ENCODE data around the gene PRSS3.
"Not testable (repeated sequence)": the region's sequence is repeated elsewhere in the genome, so short reads cannot be mapped to it uniquely, and the experiment has no call there.

PRSS3 gene

DNA sequence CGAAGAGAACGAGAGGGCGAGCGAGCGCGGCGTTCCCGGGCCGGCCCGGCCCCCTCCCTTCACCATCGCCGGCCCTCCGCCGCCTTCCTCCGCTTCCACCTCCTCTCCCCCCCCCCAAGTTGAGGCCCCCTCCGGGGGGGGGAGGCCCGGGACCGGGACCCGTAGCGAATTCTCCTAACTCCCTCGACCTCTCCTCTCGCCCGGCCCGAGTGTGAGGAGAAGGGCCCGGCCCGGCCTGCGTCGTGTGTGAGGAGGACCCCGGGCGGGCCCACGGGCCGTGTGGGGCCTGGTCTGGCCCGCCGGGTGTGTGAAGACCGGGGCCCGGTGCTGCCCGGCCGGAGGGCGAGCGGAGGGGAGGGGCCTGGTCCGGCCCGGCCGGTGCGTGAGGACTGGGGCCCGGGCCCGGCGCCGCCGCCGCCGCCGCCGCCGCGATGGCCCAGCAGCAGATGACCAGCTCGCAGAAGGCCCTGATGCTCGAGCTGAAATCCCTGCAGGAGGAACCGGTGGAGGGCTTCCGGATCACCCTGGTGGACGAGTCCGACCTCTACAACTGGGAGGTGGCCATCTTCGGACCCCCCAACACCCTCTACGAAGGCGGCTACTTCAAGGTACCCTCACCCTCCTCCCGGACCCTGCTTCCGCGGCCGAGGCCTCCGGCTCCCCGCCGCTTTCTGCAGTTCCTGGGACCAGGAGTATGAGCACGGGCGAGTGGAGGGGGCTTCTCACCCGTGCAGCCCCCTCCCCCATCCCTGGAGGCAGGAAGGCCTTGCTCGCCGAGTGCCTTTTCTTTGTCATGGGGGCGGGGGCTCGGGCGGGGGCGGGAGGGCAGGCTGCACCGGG, 22.2 kb downstream of the PRSS3 start:
- peak; percentile 83 for DNase-seq (ENCODE audit: low spot score)

DNA sequence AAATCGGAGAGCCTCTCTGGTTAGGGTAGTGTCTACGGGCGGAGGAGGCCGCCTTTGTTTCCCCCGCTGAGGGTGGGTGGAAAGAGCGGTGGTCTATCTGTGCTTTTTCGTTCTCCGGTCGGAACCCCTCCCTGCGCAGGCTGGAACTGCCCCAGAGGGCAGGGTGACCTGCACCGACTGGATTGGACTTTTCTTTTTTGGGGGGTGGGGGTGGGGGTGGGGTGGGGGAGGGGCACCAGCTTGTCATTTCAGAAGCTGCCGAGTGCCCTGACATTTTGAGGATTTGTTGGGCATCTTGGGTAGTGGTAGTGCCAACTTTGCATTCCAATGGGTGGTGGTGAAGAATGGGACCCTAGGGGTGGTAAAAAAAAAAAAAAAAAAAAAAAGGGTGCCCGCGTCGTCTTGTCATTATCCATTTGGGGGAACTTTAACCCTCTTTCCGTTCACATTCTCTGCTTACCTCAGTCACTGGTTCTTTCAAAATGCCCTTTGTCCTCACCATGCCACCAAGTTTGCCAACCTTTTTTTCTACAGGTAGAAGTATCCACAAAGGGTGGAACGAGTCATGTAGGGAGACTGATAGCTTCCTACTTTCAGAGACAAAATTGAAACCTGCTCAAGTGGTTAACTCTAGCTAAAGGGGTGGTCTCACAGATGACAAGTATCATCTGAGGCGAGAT, 22.9 kb downstream of the PRSS3 start:
- DNase-seq (ENCODE audit: low spot score): no peak

- no peak for DNase-seq (ENCODE audit: low spot score)
These were observed 23.6 kb downstream of the PRSS3 start for GRCh38 chr9:33818847-33819500.

DNA sequence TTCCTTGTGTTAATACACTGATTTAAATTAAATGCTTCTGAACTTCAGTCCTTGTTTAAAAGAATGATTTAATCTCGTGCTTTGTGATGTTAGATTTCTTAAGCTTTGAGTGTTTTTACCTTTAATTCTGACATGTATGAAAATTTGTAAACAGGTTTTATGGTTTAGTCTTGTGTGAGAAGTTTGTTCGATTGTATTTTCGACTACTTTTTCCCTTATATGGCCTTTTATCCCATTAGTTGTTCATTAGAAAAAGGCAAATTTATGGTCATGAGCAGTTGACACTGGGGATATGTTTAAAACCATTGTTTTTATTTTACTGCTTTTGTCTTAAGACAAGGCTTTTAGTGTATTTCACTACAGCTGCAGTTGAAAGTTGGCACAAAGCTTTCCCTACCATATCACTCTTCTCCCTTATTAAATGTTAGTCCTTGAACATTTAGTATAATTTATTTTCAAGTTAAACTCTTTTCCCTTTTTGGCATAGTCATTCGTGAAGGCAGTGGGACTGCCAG, 24.9 kb downstream of the PRSS3 start:
- no peak for DNase-seq (ENCODE audit: low spot score)

GRCh38 chr9:33823801-33824200, 28.4 kb downstream of the PRSS3 start:
- no peak for DNase-seq (ENCODE audit: low spot score)

- not testable (repeated sequence) for DNase-seq (ENCODE audit: low spot score)
These were observed 31.9 kb downstream of the PRSS3 start for GRCh38 chr9:33827285-33827684.

- DNase-seq (ENCODE audit: low spot score): not testable (repeated sequence)
These were observed 34.4 kb downstream of the PRSS3 start for GRCh38 chr9:33829641-33830230.

- DNase-seq (ENCODE audit: low spot score): no peak
These were observed 40.4 kb downstream of the PRSS3 start for GRCh38 chr9:33835625-33836260.

GRCh38 chr9:33836261-33836660, 40.9 kb downstream of the PRSS3 start:
- DNase-seq (ENCODE audit: low spot score): not testable (repeated sequence)

DNA sequence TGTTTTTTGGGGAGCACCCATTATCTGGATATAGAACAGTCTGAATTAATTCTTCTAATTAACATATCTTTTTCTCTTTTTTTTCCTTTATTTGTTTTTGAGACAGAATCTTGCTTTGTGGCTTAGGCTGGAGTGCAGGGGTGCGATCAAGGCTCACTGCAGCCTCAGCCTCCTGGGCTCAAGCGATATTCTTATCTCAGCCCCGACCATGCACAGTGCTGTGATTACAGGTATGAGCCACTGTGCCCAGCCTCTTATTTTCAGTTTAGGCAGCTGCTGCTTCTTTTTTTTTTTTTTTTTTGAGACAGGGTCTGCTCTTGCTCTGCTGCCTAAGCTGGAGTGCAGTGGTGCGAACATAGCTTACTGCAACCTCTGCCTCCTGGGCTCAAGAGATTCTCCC, 41.8 kb downstream of the PRSS3 start:
- DNase-seq (ENCODE audit: low spot score): no peak

DNA sequence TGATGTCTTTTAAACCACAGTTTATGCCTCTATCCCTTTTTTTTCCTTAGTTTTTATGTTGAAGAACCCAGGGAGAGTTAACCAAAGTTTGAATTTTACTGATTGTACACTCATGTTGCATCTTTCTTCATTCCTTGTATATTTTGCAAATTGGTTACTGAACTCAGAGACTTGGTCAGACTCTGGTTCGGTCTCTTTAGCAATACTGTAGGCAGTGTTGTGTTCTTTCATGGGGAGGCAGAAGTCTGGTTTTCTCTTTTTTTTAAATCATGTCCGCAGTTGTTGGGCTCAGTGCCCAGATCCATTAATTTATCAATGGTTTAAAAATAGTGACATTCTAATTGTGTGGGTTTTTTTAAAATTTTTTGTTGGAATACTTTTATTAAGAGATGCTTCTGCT, 45.0 kb downstream of the PRSS3 start:
- no peak for DNase-seq (ENCODE audit: low spot score)

GRCh38 chr9:33843312-33843961, 48.1 kb downstream of the PRSS3 start:
- no peak for DNase-seq (ENCODE audit: low spot score)

DNA sequence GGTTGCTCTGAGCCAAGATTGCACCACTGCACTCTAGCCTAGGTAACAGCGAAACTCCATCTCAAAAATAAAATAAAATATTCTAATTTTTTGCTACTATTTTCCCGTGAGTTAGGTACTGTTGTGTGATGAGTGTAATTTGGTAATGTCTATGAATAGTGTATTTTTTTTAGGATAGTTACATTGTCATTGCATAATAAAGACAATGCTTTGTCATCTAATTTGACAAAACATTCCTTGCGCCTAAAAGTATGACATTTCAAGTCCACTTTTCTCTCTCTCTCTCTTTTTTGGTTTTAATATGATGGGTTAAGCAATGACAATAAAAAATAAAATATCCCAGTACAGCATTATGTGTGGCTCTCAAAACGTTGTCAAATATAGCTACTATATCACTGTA, 50.9 kb downstream of the PRSS3 start:
- DNase-seq (ENCODE audit: low spot score): no peak

DNA sequence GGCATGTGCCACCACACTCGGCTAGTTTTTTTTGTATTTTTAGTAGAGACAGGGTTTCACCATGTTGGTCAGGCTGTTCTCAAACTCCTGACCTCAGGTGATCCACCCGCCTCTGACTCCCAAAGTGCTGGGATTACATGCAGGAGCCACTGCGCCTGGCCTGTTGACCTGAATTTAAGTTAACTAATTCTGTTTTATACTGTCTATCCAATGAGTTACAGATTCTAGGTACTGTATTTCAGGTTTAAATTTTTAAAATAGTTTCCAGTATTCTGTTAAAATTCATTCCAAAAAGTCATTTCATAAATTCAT, 52.5 kb downstream of the PRSS3 start:
- DNase-seq (ENCODE audit: low spot score): not testable (repeated sequence)

Small RNAs within 50 kb of the gene (small RNA-seq; reads per million reads assigned to genes)
- gene RF00019: 0 reads per million in 2 experiments
